Astrocyte (in vitro differentiated cells and primary cell): ENCODE measurements around the gene LCAT.

ENCODE experiments used
- CTCF ChIP-seq: IDR thresholded peaks from 2 replicates; pipeline ENCODE4 v1.5.1; 2011; ENCODE audit warnings: low read depth, mild to moderate bottlenecking, inconsistent platforms, low read length, moderate library complexity; ENCODE audit not compliant: insufficient read depth
- EZH2 ChIP-seq: IDR thresholded peaks from 2 replicates; pipeline ENCODE4 v1.6.1; 2012; ENCODE audit warnings: mild to moderate bottlenecking, low read length, inconsistent platforms; ENCODE audit not compliant: insufficient read depth

DNA sequence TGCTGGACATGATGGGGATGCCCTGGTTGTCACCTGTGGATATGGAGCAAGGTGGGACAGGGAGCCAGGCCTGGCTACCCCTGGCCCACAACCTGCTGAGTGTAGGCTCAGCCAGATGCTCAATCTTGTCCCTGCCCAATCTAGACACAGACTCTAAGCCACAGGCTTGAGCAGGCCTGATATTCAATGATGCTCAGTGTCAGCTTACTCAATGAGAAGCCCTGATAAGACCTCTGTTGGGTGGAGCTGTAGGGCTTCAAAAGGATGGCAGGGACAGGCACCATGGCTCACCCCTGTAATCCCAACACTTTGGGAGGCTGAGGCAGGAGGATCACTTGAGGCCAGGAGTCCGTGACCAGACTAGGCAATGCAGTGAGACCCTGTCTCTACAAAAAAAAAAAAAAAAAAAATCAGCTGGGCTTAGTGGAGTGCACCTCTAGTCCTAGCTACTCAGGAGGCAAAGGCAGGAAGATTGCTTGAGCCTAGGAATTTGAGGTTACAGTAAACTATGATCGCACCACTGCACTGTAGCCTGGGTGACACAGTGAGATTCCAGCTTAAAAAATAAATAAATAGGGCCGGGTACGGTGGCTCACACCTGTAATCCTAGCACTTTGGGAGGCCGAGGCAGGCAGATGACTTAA is 3.4 kb downstream of the LCAT start:
- TF ChIP-seq CTCF (no peak), EZH2 (no peak)
